HG02763 (cell line): Measurements from ENCODE around the gene SMCO2.

Experiments used
- ATAC-seq: cut with Tn5 transposase; IDR thresholded peaks from one replicate; pipeline ENCODE4 v1.9.1; 2021; ENCODE audit warnings: mild to moderate bottlenecking, moderate library complexity; ENCODE audit not compliant: unreplicated experiment

Gene SMCO2

GRCh38 chr12:27497446-27497845 is 50.9 kb downstream of the SMCO2 start:
- ATAC-seq = no peak

GRCh38 chr12:27498149-27498548 is 51.6 kb downstream of the SMCO2 start:
- ATAC-seq = no peak

DNA sequence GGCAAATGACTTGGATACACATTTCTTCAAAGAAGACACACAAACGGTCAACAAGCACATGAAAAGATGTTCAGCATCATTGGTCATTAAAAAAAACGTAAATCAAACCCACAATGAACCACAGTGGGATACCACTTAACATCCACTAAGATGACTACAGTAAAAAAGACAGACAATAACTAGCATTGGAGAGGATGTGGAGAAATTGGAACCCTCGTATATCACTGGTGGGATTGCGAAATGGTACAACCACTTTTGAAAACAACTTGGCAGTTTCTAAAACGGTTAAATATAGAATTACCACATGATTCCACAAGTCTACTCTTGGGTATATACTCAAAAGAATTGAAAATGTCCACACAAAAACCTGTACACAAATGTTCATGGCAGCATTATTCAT is 52.2 kb downstream of the SMCO2 start:
- no peak for ATAC-seq

DNA sequence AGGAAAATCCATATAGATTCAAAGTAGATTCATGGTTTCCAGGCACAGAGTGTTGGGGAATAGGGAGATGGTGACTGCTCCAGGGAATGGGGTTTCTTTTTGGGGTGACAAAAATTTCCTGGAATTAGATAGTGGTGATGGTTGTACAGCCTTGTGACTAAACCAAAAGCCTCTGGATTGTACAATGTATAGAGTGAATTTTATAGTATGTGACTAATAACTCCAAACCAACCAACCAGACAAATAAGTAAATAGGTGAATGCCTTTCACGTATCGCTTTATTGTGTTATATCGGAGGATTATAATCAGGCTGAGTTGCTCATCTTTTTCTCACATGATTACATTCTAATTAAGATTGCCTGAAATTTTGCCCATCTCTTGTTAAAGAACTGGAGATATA is 52.8 kb downstream of the SMCO2 start:
- no peak for ATAC-seq

DNA sequence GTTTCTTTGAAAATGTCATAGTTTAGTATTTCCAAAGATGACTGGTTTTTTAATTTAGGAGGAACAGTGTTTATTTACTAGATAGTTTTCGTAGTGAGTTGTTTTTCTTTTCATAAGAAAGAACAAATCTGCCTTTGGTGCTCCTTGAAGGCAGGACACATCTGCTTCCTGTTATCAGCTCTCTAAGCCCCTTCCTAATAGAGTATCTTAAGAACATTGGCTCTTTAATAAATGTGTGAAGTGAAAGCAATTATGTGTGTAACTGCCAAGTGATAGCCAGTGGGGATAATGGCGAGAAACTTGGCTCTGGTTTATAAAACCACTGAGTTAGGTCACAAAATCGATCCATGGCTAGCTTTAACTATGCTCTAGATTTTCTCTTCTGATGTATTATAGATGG is 54.0 kb downstream of the SMCO2 start:
- ATAC-seq = no peak

DNA sequence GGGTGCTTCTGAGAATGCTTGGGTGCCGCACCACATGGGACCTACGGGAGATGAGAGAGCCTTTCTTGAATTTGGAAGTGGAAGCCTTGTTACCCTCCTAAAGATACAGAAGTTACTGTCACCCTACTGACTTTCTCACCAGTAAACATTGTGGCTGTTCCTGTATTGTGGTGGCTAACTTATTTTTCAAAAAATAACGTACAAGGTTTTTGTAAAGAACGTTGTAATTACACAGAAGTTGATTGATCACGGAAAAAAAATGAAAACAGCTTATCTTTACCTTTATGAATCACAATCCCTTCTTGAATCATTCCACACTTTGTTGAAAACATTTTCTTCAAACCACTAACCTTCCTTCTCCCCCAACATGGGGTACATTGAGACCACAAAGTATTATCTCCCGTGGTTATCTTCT is 55.5 kb downstream of the SMCO2 start:
- ATAC-seq = no peak

- ATAC-seq = no peak
Observed at GRCh38 chr12:27504507-27504906, 58.0 kb downstream of the SMCO2 start.

DNA sequence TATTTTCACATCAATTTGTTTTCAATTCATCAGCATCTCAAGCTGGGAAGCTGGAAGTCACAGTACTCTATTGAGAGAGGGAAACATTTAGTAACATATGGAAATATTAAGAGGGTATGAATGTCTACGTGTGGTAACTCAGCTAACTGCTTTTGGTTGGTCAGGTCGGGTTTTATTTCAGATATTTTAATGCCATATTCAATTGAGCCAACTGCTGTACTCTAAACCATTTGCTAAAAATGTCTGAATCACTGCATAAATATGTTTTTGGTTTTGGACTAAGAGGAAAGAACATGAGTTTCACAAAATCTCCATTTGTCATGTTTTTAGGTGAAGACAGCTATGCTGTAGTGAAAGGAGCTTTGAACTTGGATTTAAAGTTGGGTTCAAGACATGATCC is 58.6 kb downstream of the SMCO2 start:
- ATAC-seq = no peak

GRCh38 chr12:27505761-27506160 is 59.2 kb downstream of the SMCO2 start:
- ATAC-seq = no peak

- no peak for ATAC-seq
Observed at GRCh38 chr12:27506645-27507189, 60.2 kb downstream of the SMCO2 start.

DNA sequence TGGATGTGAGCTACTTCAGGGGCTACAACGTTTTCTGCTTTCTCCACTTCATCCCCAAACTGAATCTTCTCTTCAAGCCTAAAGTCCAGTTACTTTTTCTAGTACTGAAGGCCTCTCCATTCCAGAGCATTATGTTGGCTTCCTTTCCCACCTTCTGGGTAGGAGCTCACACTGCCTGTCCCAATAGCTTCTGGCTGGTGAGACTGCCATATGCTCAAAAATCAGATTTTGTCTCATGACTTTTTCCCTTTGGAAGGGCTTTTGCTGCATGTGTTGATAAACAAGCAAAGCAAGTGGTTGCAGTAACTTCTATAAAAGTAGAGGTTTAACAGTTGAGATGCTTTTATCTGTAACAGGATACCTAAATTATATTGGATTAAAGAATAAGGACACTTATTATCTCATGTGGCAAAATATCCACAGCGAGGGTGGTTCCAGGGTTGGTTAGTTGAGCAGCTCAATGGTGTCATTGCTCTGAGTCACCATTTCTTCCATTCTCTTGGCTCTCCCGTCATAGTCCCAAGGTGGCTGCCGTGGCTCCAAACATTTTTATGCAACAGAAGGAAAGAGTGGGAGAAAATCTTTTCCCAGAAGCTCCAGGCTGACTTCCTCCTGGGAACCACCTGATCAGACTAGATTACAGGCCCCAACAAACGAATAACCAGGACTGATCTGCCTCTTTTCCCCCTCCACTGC is 62.3 kb downstream of the SMCO2 start:
- no peak for ATAC-seq

DNA sequence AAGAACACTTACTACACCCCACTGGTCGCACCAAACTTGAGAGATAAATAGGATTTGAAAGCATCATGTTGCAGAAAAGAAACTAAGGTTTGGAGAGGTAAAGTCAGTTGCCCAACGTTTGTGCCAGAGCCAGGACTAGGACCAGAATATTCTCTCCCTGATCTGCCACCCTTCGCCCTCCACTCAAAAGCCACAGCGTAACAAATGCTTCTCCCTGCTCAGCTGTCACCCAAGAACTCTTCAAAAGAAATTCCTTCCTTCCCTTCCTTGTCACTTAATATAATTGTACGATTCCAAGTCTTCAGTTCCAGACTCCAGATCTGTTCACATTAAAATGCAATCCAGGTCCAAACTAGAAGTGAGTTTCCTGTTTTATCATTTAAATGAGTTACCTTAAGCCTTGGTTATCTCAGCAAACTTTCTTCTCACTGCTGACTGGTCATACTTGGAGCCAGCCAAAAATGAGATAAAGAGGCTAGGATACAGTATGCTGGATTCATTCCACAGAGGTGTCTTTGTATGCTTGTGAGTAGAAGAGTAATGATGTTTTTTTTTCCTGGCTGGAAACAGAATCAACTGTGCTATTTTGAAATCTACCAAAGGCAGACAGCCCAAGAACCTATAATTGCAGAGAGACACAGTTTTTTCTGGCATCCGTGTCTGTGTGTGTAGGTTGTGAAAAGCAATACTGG is 64.6 kb downstream of the SMCO2 start:
- no peak for ATAC-seq

GRCh38 chr12:27511723-27512045 is 65.1 kb downstream of the SMCO2 start:
- ATAC-seq = no peak

DNA sequence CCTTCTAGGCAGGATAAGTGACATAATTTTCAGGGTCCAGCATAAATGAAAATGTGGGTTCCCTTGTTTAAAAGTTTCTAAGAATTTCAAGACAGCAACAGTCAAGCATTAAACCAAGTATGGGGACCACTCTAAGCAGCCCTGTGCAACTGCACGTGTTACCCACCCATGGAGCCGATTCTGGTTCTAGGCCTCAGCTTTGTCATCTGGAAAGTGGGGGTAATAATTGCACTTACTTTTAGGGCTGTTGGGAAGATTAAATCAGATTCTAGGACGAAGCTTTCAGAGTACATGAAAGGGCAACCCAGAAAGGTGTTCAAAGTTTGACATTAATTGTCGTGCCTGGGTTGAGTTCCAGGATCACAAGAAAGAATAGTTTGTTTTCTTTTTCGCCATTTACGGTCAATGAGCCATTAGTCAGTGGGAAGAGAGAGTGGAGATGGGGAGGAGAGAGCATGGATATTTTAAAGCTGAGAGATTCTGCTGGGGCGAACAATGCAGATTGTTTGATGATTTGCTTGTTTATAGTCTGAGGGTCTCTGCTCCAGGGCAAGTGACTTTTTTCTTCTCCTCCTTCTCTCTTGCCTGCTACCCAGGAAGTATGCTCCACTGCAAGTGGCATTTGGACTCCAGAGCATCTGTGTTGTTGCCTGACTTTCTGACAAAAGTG is 66.8 kb downstream of the SMCO2 start:
- ATAC-seq = no peak

GRCh38 chr12:27515671-27516070 is 69.1 kb downstream of the SMCO2 start:
- ATAC-seq = no peak

DNA sequence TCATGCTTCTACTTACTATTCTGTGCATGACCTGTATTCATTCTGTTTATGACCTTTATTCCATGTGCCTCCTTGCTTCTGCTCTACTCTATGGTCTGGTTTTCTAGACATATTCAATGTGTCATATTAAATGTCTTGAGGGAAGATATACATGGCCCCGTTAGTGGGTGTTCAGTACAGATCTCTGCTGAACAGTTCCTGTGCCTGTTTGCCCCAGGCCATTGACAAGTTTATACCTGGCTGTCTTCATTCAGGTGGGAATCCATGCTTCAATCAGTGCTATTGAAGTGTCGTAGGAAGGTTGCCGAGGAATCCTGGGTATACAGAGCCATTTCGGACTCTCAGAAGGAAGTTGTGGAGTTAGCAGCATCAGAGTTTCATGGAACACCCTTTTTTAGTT is 70.1 kb downstream of the SMCO2 start:
- no peak for ATAC-seq

DNA sequence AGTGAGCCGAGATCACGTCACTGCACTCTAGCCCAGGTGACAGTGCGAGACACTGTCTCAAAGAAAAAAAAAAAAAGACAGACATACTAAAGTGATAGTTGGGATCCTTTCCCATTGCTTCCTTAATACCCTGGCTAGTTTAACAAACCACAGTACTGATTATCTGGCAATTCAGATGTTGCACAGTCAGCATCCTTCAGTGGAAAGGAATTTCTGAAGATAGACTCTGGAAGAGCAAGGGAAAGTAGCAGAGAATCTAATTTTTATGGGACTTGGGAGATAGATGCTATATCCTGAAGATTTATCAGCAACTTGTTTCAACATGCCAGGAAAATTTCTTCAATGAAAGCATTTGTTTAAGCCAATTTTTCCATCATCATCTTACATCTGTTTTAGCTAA is 71.0 kb downstream of the SMCO2 start:
- no peak for ATAC-seq

- ATAC-seq = no peak
Observed at GRCh38 chr12:27517961-27518665, 71.6 kb downstream of the SMCO2 start.

- no peak for ATAC-seq
Observed at GRCh38 chr12:27521066-27521465, 74.5 kb downstream of the SMCO2 start.

DNA sequence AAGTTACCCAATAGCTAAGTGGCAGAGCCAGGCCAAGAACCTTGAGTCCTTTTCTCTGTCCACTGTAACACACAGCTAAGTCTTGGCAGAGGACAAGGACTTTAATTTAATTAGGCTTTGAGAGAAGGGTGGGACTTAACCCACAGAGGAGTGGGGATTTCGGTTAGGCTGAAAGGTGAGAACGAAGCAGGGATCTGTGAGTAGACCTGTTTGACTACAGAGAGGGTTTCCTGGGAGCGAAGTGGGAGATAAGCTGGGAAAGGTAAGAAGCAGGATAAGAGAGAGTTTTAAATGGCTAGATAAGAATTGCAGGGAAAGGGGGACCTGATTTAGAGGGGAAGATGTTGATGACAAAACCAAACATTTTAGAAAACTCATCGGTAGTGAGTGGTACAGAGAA is 75.4 kb downstream of the SMCO2 start:
- ATAC-seq = no peak

DNA sequence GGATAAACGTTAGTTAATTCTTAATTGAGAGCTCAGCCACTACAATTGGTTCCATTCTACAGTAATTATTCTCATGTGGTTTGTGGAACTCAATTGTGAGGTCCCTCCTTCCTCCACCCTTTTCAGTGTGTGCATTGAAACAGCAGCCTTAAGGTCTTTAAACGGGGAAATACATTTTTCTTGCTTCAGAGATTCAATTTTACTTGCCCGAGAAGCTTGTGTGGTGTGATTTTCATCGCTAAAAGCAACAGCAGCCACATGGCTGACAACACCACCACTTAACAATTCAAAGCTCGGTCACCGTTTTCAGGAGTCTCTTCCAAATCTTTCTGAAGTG is 76.7 kb downstream of the SMCO2 start:
- no peak for ATAC-seq
